GM10248 (cell line): Measurements from ENCODE around the gene GABARAPL2.
"Not testable (repeated sequence)": the region's sequence is repeated elsewhere in the genome, so short reads cannot be mapped to it uniquely, and the experiment has no call there.

Source experiments
- CTCF ChIA-PET: fragments of 300-600 bp; sonication (Branson Sonifier 250); formaldehyde crosslinking; extraction: SDS; loops from one replicate; lab custom pipeline; 2021; ENCODE audit warnings: antibody characterized with exemption; lab: Yijun Ruan, JAX
- POLR2A ChIA-PET: fragments of 350-650 bp; sonication (Branson Sonifier 250); formaldehyde crosslinking; extraction: SDS; loops from one replicate; lab custom pipeline; 2020; ENCODE audit warnings: antibody characterized with exemption; lab: Yijun Ruan, JAX
- DNase-seq: peaks from one replicate; pipeline ENCODE4 v3.0.0; 2012; ENCODE audit errors: extremely low spot score
- CTCF ChIP-seq: IDR thresholded peaks from 2 replicates; pipeline ENCODE4 v1.5.1; 2012; ENCODE audit warnings: mild to moderate bottlenecking, low read depth; ENCODE audit errors: extremely low read depth, missing control alignments, control extremely low read depth

Gene GABARAPL2

GRCh38 chr16:75537776-75538175 is 28.4 kb upstream of the GABARAPL2 start:
- ChIA-PET POLR2A (interaction anchor here (0.5 to 0.6 kb wide), 2 partner anchors 20 to 324 kb away, joined by 3 read pairs; no protein-coding TSS in a partner anchor), CTCF (interaction anchor here (0.7 to 4.9 kb wide), 6 partner anchors 9 to 27 kb away, joined by 3 to 28 read pairs (median 4); no protein-coding TSS in a partner anchor)
- no peak for DNase-seq
- no peak for TF ChIP-seq CTCF

GRCh38 chr16:75538882-75539565 is 27.2 kb upstream of the GABARAPL2 start:
- POLR2A ChIA-PET, CTCF ChIA-PET, DNase-seq: not testable (repeated sequence)

GRCh38 chr16:75541236-75541635 is 24.9 kb upstream of the GABARAPL2 start:
- POLR2A ChIA-PET, result no interaction called here
- CTCF ChIA-PET, result interaction anchor here (1.2 to 2.1 kb wide), 2 partner anchors 19 to 22 kb away, joined by 4 to 6 read pairs; no protein-coding TSS in a partner anchor

GRCh38 chr16:75542462-75542861 is 23.7 kb upstream of the GABARAPL2 start:
- CTCF ChIA-PET, result interaction anchor here (1.2 kb wide), 1 partner anchor 25 kb away, joined by 4 read pairs; no protein-coding TSS in a partner anchor
- POLR2A ChIA-PET, DNase-seq: not testable (repeated sequence)

More at GRCh38 chr16:75541236-75541635, 24.9 kb upstream of the GABARAPL2 start:
- no peak for DNase-seq
- TF ChIP-seq CTCF, result no peak

- DNase-seq, POLR2A ChIA-PET: not testable (repeated sequence)
- CTCF ChIA-PET, result interaction anchor here (1.2 kb wide), 1 partner anchor 8 kb away, joined by 3 read pairs; no protein-coding TSS in a partner anchor
Measured at GRCh38 chr16:75545879-75546278, 20.3 kb upstream of the GABARAPL2 start.

- POLR2A ChIA-PET, result no interaction called here
- DNase-seq, result no peak
- no peak for TF ChIP-seq CTCF
- CTCF ChIA-PET, result interaction anchor here (1.0 to 1.2 kb wide), 3 partner anchors 9 to 25 kb away, joined by 3 to 4 read pairs (median 4); partner anchors contain the start of gene TMEM231
Measured at GRCh38 chr16:75546293-75546692, 19.9 kb upstream of the GABARAPL2 start.

GRCh38 chr16:75548456-75548855 is 17.7 kb upstream of the GABARAPL2 start:
- CTCF ChIA-PET, result interaction anchor here (1.1 to 13.8 kb wide), 3 partner anchors 13 to 76 kb away, joined by 3 to 104 read pairs (median 16); partner anchors contain the start of gene CHST5
- POLR2A ChIA-PET, DNase-seq: not testable (repeated sequence)

- CTCF ChIA-PET, result interaction anchor here (0.6 to 13.8 kb wide), 28 partner anchors 10 to 354 kb away, joined by 3 to 104 read pairs (median 4); partner anchors contain the start of genes ADAT1, CHST5, CHST6 and GABARAPL2
- peak; percentile 58 for DNase-seq
- POLR2A ChIA-PET, result no interaction called here
- peak; percentile 64 for TF ChIP-seq CTCF
Measured at GRCh38 chr16:75550211-75550662, 15.9 kb upstream of the GABARAPL2 start.
